HL-60/S4 (cell line): ENCODE data around the gene SLC23A2.
"Not testable (repeated sequence)": the region's sequence is repeated elsewhere in the genome, so short reads cannot be mapped to it uniquely, and the experiment has no call there.

Experiments used
- in situ Hi-C: fragments of 300-500 bp; cut with MboI; formaldehyde crosslinking; loops from 2 replicates; pipeline ENCODE4 v1.14.3; 2022; ENCODE audit warnings: low sequenced_read_pairs

The SLC23A2 gene

DNA sequence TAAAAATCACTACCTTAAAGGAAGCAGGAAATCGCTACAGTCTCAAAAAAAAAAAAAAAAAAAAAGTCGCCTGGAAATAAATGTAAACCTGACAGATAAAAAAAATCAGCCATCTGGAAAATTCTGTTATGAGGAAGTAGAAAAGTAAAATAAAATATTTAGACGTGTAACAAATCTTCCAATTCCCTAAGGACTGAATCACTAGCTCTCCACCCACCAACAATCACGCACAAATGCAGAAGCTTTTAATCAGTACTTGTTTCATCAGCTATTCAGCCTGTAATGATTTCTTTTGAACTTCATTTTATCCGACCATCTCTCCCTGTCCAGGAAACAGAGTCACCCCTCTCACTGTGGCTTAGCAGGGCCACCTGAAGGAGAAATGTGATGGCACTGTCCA lies 59.0 kb downstream of the SLC23A2 start:
- in situ Hi-C loops: loop anchor here (25.0 kb wide), 1 partner anchor 330 kb away; no protein-coding TSS in a partner anchor

DNA sequence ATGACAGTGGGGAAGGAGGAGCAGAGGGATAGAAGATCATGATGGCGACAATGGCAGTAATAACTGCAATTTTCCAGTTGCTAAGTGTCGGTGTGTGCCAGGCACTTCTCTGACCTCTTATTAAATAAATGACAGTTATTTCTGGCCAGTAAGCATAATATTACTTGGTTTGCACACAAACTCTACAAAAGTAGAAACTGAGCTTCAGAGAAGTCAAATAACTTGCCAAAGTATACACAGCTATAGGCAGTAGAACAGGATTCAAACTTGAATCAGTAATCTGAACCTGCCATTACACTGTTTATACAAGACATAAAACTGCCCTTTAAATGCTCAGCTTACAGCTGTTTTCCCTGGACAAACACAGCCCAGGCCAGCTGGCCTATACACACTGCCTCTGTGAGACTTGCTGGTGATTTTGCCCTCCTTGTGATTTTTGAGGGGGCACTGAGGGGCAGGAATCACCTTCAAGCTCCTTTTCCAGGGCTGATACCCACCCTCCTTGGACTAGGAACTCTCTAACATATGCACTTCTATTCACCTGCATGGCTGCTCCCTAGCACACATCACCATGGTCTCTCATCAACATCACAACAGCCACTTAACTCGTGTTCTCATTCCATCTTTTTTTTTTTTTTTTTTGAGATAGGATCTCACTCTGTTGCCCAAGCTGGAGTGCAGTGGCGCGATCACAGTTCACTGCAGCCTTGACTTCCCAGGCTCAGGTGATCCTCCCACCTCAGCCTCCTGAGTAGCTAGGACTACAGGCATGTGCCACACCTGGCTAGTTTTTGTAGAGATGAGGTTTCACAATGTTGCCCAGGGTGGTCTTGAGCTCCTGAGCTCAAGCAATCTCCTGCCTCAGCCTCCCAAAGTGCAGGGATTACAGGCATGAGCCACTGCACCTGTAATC lies 63.6 kb downstream of the SLC23A2 start:
- in situ Hi-C loops: loop anchor here (25.0 kb wide), 1 partner anchor 325 kb away; no protein-coding TSS in a partner anchor

DNA sequence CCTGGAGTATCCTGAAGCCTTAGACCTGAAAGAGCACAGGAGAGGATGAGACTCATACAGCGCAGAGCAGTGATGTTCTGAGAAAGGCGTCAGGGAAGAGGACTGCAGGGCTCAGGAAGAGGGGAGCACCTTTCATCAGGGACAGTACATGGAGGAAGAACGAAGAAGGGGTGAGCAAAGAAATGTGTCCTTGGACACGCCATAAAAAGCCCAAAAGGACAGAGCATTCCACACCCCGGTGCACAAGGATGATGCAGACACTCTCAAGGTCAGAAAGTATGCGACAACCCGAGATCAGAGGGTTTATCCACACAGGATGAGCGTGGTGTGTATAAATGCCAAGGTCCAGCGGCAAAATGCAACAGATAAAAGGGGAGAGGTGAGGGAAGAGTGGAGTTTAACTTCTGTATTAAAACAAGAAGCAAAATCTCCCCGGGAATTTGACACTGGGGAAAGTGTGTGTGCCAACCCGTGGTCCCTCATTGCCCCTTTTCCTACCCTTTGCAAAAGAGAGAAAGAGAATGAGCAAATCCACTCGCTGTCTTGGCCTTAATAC lies 64.4 kb downstream of the SLC23A2 start:
- in situ Hi-C loops: loop anchor here (25.0 kb wide), 1 partner anchor 325 kb away; no protein-coding TSS in a partner anchor

DNA sequence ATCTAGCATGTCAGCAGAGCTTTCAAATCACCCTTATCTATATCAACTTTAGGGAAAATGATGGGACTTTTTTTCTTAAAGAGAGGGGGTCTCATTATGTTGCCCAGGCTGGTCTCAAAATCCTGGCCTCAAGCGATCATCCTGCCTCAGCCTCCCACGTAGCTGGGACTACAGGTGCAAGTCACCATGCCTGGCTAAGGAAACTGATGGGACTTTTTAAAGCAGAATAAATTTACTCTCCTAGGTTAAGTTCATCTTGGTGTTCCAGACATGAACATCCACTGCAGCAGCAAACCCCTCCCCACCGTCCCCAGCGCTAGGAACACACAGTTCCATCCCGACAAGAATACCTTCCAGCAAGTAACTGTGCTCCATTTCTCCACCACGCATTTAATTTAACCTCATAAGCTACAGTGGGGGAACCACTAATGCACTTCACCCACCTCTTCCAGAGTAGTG lies 64.9 kb downstream of the SLC23A2 start:
- in situ Hi-C loops: loop anchor here (25.0 kb wide), 1 partner anchor 324 kb away; no protein-coding TSS in a partner anchor

DNA sequence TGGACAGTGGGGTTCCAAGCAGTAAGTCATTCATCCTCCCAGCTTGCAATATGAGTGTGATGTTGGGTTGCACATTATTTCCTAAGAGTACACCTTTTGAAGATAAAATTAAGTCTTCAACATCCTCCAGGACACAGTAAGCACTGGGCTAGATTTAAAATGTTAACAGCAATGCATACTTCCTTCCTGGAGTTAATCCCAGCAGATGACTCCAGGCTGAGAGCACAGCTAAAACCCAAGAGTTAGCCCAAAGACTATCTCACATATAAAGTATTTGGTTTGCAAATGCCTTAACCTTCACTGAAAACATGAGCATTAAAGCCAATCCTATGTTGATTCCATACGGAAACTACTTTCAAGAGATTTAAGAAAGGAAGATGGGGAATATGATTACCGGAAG lies 69.2 kb downstream of the SLC23A2 start:
- in situ Hi-C loops: loop anchor here (25.0 kb wide), 1 partner anchor 320 kb away; no protein-coding TSS in a partner anchor

DNA sequence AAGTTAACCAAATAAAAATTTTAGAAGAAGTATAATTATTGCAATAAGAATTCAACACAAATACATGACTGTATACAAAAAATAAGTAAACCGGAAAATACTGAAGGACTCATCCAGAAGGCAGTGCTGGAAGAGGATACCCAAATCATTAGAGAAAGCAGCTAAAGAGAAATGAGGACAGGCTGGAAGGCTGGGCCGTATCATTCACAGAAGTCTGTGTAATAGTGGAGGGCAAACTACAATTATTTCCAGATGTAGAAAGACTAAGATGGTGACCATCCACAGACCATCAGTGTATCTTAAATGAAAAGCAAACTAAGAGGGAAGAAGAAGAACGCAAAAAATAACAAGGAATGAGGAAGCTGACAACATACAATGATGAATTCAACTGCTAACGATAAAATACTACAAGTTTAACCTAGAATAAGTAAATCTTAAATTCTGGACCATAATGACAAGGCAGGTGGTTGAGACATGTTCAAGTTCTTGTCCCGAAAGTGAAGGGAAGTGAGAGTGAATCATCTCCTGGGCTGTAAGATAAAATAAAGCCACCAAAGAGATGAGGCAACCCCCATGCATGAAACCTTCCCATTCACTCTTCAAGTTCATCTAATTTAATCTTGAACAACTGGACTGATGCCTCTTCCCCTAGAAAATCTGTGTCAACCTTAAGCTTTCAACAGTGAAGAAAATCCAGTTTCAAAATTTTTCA lies 71.5 kb downstream of the SLC23A2 start:
- in situ Hi-C loops: loop anchor here (25.0 kb wide), 1 partner anchor 318 kb away; no protein-coding TSS in a partner anchor

DNA sequence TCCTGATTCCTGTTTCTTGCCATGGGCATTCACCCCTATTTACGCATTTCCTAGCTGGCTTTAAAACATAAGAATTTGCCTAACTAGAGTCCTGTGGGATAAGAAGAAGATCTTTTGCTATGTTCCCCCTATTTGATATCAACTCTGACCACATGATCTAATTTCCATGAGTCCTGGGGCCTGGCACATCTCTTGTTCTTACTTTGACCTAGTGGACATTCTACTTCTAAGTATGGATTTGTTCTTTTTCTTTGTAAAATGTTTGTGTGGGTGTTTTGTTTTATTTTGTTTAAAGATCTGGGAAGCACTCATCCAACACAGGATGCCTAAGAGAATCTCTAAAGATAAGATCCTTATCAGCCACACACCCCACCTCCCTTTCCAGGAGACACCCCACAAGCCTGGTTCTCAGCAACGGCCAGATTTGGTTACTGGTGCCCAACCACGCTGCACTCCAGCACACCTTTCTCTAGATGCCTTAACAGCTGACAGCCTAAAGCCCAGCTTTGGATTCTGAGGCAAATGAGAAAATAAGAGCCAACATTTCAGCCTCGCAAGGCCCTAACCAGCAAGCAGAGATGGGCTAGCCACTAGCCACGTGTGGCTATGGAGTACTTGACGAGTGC lies 74.7 kb downstream of the SLC23A2 start:
- in situ Hi-C loops: loop anchor here (25.0 kb wide), 1 partner anchor 314 kb away; no protein-coding TSS in a partner anchor

DNA sequence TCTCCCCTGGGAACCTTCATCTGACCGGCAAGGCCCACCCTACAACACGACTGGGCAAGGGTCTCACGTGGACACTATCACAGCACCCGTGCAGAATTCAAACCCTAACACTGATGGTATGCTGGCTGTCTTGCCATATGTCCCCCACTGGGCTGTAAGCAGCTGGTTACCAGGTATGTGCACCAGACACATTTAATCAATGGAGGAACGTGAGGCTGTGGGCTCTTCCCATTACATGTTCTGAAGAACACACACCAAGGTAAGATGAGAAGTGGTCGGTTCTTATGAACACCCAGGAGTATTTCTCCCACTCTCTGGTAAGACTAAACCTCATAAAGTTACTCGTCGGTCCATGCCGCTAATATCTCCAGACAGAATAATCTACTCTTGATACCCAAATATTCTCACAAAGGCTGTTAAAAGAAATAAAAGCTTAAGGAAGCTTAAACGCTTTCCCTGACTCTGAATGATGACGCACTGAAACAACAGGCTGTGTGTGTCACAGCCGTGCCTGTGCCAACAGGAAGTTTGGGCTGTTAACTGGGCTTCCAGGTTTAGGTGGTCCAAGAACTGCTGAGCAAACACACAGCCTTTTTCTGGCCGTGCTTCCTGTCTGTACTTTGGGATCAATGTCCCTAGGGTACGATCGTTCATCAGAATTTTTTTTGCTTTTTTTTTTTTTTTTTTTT lies 75.3 kb downstream of the SLC23A2 start:
- in situ Hi-C loops: loop anchor here (25.0 kb wide), 1 partner anchor 314 kb away; no protein-coding TSS in a partner anchor

DNA sequence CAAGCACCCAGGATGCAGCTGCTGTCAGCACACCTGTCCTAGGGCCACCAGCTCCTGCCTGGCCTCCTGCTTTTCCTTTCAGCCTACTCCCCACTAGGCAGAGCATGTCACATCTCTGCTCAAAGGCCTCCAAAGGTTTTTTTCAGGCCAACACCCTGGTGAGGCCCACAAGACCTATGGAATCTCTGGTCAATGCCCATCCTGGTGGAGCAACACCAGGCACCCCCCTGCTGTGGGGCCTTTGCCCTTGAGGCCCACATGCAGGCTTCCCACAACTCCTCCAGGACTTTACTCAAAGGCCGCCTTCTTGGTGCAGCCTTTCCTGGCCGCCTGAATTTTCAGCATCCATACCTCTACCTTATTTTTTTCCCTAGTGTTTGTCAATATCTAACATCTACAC lies 76.9 kb downstream of the SLC23A2 start:
- in situ Hi-C loops: no loop called here

DNA sequence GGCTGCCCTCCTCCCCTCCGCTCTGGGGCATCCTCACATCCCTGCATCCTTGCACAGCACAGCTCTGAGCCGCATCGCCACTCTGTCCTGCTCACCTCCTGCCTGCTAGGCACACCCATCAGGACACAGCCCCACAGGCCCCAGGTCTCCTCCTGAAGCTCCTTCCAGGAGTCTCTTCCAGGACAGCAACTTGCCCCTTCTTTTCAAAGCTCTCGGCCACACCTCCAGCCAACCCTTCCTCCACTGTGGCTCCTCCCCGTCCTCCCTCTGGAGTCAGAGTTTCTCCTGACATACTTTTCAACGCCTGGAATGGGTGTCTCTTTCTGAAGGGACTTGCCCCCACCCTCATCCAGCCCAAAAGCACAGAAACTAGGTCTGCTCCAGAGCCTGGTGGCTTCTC lies 77.3 kb downstream of the SLC23A2 start:
- in situ Hi-C loops: no loop called here

DNA sequence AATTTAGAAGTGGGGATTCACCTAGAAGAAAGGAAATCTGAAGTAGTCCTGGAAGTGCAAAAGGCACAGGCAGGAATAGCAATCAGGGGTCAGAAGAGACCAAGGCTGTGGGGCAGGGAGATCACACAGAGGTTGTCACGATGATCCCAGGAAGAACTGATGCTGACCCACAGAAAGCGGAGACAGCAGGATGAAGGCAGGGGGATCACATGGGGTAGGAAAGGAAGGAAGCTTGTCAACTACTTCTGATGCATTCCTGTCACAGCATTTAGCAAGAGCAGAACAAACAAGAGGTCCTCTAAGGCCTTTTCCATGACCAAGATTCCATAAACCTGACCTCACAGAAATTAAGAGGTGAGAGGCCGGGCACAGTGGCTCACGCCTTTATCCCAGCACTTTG lies 79.1 kb downstream of the SLC23A2 start:
- in situ Hi-C loops: no loop called here

DNA sequence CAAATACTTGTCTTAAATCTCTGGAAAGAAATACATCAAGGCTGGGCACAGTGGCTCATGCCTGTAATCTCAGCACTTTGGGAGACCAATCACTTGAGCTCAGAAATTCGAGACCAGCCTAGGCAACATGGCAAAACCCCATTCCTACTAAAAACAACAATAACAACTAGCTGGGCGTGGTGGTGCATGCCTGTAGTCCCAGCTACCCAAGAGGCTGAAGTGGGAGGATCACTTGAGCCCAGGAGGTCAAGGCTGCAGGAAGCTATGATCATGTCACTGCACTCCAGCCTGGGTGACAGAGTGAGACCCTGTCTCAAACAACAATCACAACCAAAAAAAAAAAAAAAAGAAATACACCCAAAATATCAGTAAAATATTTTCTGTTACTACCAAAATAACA lies 80.0 kb downstream of the SLC23A2 start:
- in situ Hi-C loops: not testable (repeated sequence)

DNA sequence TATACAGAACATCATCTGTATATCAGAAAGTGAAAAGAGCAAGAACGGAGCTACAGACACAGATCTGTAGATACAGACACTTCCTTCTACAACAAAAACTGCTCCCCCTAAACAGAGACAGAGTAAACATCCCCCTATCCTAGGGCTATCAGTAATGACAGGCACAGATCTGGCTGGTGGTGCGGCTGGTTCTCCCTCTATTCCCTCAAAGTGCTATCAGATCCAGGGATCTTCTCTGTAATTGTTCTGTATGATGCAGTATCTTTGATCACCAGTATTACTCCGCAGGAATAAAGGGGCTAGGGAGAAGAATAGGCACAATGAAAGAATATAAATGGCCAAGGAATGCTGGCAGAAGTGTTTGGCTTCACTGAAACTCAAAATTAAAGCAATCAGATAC lies 80.7 kb downstream of the SLC23A2 start:
- in situ Hi-C loops: no loop called here

DNA sequence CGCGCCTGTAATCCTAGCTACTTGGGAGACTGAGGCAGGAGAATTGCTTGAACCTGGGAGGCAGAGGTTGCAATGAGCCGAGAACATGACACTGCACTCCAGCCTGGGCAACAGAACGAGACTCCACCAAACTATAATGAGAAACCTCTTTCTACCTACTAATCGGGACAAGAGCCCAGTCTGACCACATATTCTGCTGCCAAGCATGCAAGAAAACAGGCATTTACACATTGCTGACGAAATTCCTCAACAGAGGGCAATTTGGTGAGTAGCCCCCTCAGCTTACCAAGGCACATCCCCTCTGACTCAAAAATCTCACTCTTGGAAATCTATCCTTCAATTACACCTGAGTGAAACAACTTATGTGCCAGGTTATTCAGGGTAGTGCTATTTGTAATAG lies 81.2 kb downstream of the SLC23A2 start:
- in situ Hi-C loops: no loop called here

DNA sequence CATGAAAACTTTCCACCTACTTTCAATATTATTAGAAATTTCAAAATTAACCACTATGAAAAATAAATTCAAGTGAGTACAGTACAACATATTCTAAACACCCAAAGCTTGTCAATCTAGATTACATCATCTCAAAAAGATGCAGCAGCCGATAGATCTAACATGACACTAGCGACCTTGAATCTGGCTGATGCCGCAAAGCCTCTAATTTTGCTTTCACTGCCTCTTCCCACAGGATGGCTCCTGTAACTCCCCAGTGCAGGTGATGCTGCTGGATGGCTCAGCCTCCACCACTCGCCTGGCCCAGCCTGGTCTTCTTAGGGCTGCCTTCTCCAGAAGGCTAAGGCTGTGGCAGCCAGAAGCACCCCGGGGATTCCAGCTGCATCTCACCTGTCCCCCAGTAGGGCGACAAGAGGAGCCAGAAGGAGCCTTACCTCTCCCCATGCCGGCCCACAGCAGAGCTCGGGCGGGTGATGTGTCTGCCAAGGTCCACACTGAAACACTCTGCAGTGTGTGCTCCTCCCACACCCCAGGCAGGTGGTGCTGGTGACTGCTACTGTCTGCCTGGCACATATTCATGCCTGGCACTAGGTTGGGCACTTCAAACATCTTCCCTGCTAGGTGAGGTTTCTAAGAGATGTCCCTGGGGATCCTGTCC lies 82.1 kb downstream of the SLC23A2 start:
- in situ Hi-C loops: no loop called here

DNA sequence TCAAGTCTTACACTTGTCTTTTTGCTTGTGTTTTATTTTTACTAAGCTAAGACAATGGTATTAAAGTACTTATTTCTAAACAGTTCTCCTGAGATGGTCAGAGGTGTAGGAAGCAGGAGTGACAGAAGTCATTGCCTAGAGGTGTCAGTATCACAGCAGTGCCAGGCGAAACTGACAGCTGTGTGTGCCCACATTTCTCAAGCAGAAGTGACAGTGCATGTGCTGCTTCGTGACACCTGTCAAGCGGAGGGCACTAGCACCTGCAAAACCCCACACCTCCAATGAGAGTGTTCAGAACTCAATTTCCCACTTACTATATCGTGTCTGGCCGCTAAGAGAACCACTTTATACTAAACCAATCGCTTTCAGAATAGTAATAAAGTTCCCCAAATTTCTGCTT lies 82.8 kb downstream of the SLC23A2 start:
- in situ Hi-C loops: no loop called here

DNA sequence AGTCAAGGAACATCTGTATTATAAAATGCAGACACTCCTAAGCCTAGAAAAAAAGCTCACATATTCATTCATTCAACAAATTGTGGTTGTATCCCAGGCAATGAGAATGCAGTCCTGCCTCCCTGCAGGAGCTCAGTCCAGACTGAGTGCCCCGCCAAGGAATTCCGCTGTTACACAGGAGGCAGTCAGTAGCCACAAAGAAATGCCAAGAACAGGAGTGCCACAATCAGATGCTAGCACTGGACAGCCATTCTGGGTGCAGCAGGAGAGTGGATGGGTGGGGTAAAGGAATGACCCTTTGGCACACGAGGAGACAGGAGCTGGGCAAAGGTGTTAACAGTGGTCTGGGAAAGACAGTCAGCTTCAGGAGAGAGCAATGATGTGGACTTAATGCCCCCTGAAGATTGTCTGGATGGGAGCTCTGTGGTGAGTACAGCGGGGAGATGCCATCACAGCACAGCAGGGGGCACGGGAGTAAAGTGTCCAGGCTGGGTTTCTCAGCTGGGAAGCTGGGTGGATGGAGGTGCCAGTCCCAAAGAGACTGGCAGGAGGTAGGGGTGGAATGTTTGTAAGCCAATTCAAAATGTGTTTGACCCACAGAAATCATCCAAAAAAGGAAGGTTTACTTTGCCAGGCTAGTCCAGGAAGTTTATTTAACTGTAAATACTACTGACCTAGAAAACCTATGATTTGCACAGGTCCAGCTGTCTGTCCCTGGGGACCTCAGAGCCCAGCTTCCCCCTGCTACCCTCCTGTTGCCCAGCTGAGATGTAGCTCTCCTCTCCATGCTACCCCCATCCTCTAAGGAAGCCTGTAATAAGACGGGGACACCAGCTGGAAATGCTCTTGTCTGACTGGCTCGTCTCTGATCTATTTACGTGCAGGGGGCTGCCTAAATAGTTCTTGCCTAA lies 84.1 kb downstream of the SLC23A2 start:
- in situ Hi-C loops: no loop called here

DNA sequence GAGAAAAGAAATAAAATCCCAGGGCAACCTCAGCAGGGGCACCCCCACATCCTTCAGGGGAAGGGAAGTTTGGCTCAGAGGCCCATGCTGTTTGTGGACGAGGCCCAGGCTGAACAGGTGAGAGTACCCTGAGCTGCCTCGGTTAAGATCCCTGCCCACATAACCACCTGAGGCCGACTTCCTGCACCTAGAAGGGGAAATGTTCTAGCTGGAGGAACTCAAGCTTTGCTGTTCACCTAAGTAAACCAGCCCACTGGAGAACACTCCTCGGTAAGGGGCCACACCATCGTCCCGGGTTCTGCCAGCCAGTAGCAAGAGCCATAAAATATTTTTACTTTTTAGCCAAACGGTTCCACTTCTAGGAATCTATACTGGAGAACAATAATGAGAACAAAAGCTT lies 88.2 kb downstream of the SLC23A2 start:
- in situ Hi-C loops: no loop called here
